GM23248 (cell line): ENCODE results near the gene PTPRN2.

ENCODE experiments used
- EZH2 ChIP-seq: fragments of 200-600 bp; sonication (generic); IDR thresholded peaks from 2 replicates; pipeline ENCODE4 v1.6.1; 2018; ENCODE audit warnings: antibody characterized with exemption, mild to moderate bottlenecking; ENCODE audit not compliant: insufficient read depth, poor library complexity, severe bottlenecking
- EZH2phosphoT487 ChIP-seq: fragments of 200-600 bp; sonication (generic); IDR thresholded peaks from 2 replicates; pipeline ENCODE4 v1.6.1; 2018; ENCODE audit warnings: antibody characterized with exemption, moderate library complexity, mild to moderate bottlenecking, low read depth; ENCODE audit not compliant: insufficient read depth

GRCh38 chr7:158165711-158166110, 421.9 kb downstream of the PTPRN2 start:
- no peak for TF ChIP-seq EZH2
- TF ChIP-seq EZH2phosphoT487, result no peak
